Measurements from ENCODE around the gene RCL1.

Gene RCL1

DNA sequence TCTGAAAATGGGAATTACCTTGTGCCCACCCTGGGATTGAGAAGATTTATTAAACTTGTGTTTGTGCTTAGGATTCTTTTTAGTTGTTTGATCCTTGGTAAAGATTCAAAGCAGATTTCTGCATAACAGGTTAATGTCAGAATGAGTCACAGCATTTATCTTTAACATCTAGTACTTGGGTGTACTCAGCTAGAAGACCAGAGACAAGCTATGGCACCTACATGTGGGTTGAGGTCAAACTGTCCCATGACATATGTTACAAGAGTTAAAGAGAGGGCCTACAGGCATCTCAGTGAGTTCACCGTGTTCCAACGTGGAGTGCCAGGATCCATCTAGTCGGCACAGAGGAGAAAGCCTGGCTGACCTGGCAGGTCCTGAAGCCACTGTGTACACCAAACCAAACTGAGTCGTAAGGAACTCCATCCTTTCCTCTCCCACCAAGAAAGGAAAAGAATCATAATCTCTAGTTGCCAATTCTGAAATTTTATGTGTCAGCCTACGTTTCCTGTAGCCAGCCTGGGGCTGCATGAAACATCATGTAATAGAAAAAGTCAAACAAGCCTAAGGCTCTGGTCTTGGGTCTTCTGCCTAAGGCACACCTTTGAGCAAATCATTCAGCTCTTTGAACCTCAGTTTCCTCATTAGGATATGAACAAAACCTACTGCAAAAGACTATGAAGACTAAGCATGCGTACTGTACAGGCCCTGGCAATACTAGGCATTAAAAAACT lies 73.7 kb downstream of the RCL1 start:
- Histone ChIP-seq H3K9me3 (replicated peaks; ENCODE audit: low read length) (no peaks in the 10 kb centered on the region), H3K4me3 (ENCODE audit: low read length) (no peak overlapping the region), H3K27me3 (ENCODE audit: control insufficient read depth, insufficient read depth, low read length) (no peaks in the 10 kb centered on the region), H3K36me3 (ENCODE audit: insufficient read depth, low read length) (peaks cover 4% of the 10 kb centered on the region), H3K4me1 (ENCODE audit: control insufficient read depth, insufficient read depth, low read length) (peaks cover 15% of the 10 kb centered on the region), H3K4me2 (ENCODE audit: low read length) (no peak overlapping the region), H3K9ac (ENCODE audit: low read depth, low read length) (no peak overlapping the region)

DNA sequence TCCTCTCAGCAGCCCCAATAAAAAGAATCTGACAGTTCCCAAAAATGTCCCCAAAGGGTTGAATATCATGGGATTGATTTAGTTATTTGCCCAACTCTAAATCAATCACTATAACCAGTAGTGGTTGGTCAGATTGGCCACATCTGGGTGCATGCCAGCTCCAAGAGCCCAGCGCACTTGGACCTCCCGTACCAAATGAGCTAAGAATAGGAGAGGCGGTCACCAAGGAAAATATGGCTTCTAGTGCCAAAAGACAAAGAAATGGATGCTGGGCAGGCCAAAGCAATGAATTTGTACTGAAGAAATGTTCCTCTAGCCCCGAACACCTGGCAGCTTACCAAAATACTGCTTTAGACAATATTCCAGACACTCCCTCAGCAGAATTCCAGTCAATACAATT lies 80.3 kb downstream of the RCL1 start:
- Histone ChIP-seq H3K4me1 (ENCODE audit: control insufficient read depth, insufficient read depth, low read length) (no peaks in the 10 kb centered on the region), H3K9me3 (replicated peaks; ENCODE audit: low read length) (no peaks in the 10 kb centered on the region), H3K4me2 (ENCODE audit: low read length) (no peak overlapping the region), H3K9ac (ENCODE audit: low read depth, low read length) (no peak overlapping the region), H3K36me3 (ENCODE audit: insufficient read depth, low read length) (no peaks in the 10 kb centered on the region), H3K27me3 (ENCODE audit: control insufficient read depth, insufficient read depth, low read length) (no peaks in the 10 kb centered on the region), H3K4me3 (ENCODE audit: low read length) (no peak overlapping the region)

DNA sequence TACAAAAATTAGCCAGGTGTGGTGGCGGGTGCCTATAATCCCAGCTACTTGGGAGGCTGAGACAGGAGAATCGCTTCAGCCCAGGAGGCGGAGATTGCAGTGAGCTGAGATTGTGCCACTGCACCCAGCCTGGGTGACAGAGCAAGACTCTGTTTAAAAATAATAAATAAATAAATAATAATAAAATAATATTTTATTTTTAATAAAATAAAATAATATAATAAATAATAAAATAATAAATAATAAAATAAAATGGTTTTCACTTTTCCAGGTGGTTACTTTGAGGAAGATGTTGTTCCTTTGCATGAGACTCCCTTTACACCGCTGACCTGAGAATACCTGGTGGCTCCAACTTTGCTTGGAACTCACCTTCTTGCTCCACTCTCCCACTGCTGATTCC lies 82.8 kb downstream of the RCL1 start:
- Histone ChIP-seq H3K9ac (ENCODE audit: low read depth, low read length) (no peak overlapping the region), H3K36me3 (ENCODE audit: insufficient read depth, low read length) (no peaks in the 10 kb centered on the region), H3K4me3 (ENCODE audit: low read length) (no peak overlapping the region), H3K27me3 (ENCODE audit: control insufficient read depth, insufficient read depth, low read length) (no peaks in the 10 kb centered on the region), H3K4me1 (ENCODE audit: control insufficient read depth, insufficient read depth, low read length) (no peaks in the 10 kb centered on the region), H3K9me3 (replicated peaks; ENCODE audit: low read length) (no peaks in the 10 kb centered on the region), H3K4me2 (ENCODE audit: low read length) (no peak overlapping the region)

DNA sequence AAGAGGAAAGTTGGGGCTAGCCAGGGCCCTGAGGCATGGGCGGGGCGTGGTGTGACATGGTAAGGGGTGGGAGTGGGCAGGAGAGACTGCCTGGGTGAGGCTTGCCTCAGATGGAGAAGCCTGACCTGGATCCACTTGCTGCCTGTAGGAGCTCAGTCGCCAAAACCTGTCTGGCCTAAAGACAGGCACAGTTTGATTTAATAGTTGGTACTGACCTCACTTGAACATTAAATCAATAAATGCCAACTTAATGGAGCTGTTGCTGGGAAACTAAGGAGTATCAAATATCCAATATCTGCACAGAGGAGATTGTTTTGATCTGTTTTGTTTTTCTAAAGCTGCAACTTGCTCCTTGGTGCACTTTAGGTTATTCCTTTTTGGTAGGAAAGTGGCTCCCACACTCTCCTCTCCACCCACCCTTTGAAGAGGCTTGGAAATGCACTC lies 86.4 kb downstream of the RCL1 start:
- Histone ChIP-seq H3K4me3 (ENCODE audit: low read length) (no peak overlapping the region), H3K36me3 (ENCODE audit: insufficient read depth, low read length) (no peaks in the 10 kb centered on the region), H3K4me2 (ENCODE audit: low read length) (no peak overlapping the region), H3K9ac (ENCODE audit: low read depth, low read length) (no peak overlapping the region), H3K4me1 (ENCODE audit: control insufficient read depth, insufficient read depth, low read length) (no peaks in the 10 kb centered on the region), H3K9me3 (replicated peaks; ENCODE audit: low read length) (no peaks in the 10 kb centered on the region), H3K27me3 (ENCODE audit: control insufficient read depth, insufficient read depth, low read length) (no peaks in the 10 kb centered on the region)

DNA sequence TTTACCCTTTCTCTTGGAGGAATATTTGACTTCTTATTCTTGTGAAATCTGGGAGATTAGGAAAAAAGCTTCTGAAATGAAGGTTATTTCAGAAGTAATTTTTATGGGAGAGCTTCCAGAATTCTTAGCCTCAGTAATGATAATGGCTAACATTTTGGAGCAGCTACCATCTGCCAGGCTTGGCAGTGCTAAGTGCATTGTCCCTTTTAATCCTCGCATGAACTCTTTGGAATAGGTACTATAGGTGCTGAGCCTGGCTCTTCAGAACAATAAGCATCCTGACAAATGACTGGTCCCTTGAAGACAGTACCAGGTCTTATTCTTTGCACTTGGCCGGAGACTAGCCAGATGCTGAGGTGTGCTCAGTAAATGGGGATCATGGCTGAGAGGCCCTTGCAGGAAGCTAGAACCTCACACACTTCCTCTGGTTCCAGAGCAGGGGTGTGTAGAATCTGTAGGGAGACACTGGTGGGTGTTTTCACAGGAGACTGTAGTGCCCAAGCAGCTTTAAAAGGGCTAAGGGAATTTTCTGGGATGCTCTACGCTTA lies 90.7 kb downstream of the RCL1 start:
- no peaks in the 10 kb centered on the region for H3K4me1 ChIP-seq (ENCODE audit: control insufficient read depth, insufficient read depth, low read length)
- H3K4me3 ChIP-seq (ENCODE audit: low read length): no peak overlapping the region
- H3K9ac ChIP-seq (ENCODE audit: low read depth, low read length): no peak overlapping the region
- no peaks in the 10 kb centered on the region for H3K36me3 ChIP-seq (ENCODE audit: insufficient read depth, low read length)
- no peaks in the 10 kb centered on the region for H3K27me3 ChIP-seq (ENCODE audit: control insufficient read depth, insufficient read depth, low read length)
- no peak overlapping the region for H3K4me2 ChIP-seq (ENCODE audit: low read length)
- H3K9me3 ChIP-seq (replicated peaks; ENCODE audit: low read length): no peaks in the 10 kb centered on the region

DNA sequence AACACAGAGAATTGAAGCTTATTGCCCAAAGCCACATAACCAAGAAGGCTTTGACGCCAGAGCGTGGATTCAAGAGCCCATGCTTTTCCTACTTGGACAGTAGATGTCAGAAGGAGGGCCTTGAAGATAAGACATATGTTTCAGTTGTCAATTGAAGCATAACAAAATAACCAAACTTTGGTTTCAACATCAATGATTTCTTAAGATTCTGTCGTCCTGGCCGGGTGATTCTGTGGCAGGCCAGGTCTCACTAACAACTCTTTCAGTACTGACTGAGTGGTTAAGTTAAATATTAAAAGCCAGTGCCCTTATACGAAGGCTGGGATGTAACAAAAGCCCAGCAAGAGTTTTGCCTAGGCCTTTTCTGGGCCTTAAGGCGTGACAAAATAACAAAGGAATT lies 94.0 kb downstream of the RCL1 start:
- no peak overlapping the region for H3K9ac ChIP-seq (ENCODE audit: low read depth, low read length)
- no peak overlapping the region for H3K4me3 ChIP-seq (ENCODE audit: low read length)
- no peaks in the 10 kb centered on the region for H3K36me3 ChIP-seq (ENCODE audit: insufficient read depth, low read length)
- no peaks in the 10 kb centered on the region for H3K4me1 ChIP-seq (ENCODE audit: control insufficient read depth, insufficient read depth, low read length)
- no peaks in the 10 kb centered on the region for H3K9me3 ChIP-seq (replicated peaks; ENCODE audit: low read length)
- H3K27me3 ChIP-seq (ENCODE audit: control insufficient read depth, insufficient read depth, low read length): no peaks in the 10 kb centered on the region
- H3K4me2 ChIP-seq (ENCODE audit: low read length): no peak overlapping the region

DNA sequence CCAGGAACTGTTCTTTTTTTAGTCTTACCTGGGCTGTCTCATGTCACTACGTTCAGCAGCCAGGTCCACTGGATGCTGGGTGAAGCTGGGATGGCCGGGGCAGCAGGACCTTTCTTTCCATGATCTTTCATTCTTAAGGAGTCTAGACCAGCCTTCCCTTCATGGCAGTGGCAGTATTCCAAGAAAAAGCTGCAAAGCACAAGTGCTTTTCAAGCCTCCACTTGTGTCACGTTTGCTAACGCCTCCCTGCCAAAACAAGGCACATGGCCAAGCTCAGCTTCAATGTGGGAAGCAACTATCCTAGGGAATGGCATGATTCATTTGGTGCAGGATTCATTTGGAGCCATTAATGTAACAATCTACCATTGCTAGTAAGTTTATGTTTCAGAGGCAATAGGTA lies 94.8 kb downstream of the RCL1 start:
- Histone ChIP-seq H3K4me2 (ENCODE audit: low read length) (no peak overlapping the region), H3K4me3 (ENCODE audit: low read length) (no peak overlapping the region), H3K9me3 (replicated peaks; ENCODE audit: low read length) (no peaks in the 10 kb centered on the region), H3K4me1 (ENCODE audit: control insufficient read depth, insufficient read depth, low read length) (no peaks in the 10 kb centered on the region), H3K27me3 (ENCODE audit: control insufficient read depth, insufficient read depth, low read length) (no peaks in the 10 kb centered on the region), H3K36me3 (ENCODE audit: insufficient read depth, low read length) (no peaks in the 10 kb centered on the region), H3K9ac (ENCODE audit: low read depth, low read length) (no peak overlapping the region)

DNA sequence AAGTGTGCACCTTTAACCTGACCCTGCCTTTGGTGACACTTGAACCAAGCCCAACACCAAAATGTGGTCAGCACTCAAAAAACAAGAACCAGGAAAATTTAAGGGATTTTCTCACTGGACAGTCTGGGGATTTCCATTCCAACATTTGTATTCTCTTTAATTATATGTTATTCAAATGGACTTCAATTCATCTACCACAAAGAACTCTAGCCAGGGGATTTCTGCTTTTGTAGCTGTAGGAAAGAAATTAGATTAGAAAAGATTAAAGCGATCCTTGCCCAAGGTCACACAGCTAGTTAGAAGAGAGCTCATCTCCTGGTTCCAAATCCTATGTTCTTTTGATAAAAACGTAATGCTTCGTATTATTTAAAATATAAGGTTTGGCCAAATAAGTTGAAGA lies 97.5 kb downstream of the RCL1 start:
- no peak overlapping the region for H3K4me2 ChIP-seq (ENCODE audit: low read length)
- H3K9ac ChIP-seq (ENCODE audit: low read depth, low read length): no peak overlapping the region
- no peaks in the 10 kb centered on the region for H3K27me3 ChIP-seq (ENCODE audit: control insufficient read depth, insufficient read depth, low read length)
- peaks cover 9% of the 10 kb centered on the region for H3K4me1 ChIP-seq (ENCODE audit: control insufficient read depth, insufficient read depth, low read length)
- no peaks in the 10 kb centered on the region for H3K9me3 ChIP-seq (replicated peaks; ENCODE audit: low read length)
- no peaks in the 10 kb centered on the region for H3K36me3 ChIP-seq (ENCODE audit: insufficient read depth, low read length)
- H3K4me3 ChIP-seq (ENCODE audit: low read length): no peak overlapping the region

DNA sequence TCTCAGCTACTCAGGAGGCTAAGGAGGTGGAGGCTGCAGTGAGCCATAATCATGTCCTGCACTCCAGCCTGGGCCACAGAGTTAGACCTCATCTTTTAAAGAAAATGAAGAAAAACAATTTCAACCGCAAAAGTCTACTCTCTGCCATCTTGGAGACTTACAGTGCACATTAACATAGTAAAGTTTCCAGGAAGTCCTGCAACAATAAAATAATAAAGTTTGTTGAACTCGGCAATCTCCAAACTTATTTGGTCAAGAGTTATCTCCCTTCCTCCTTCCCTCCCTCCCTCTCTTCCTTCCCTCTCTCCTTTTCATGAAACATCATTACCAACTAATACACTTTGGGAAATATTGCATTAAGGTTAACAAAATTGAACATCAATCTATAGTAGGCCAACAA lies 98.2 kb downstream of the RCL1 start:
- no peak overlapping the region for H3K4me3 ChIP-seq (ENCODE audit: low read length)
- no peaks in the 10 kb centered on the region for H3K36me3 ChIP-seq (ENCODE audit: insufficient read depth, low read length)
- no peaks in the 10 kb centered on the region for H3K9me3 ChIP-seq (replicated peaks; ENCODE audit: low read length)
- peaks cover 9% of the 10 kb centered on the region for H3K4me1 ChIP-seq (ENCODE audit: control insufficient read depth, insufficient read depth, low read length)
- no peak overlapping the region for H3K9ac ChIP-seq (ENCODE audit: low read depth, low read length)
- H3K27me3 ChIP-seq (ENCODE audit: control insufficient read depth, insufficient read depth, low read length): no peaks in the 10 kb centered on the region
- no peak overlapping the region for H3K4me2 ChIP-seq (ENCODE audit: low read length)

DNA sequence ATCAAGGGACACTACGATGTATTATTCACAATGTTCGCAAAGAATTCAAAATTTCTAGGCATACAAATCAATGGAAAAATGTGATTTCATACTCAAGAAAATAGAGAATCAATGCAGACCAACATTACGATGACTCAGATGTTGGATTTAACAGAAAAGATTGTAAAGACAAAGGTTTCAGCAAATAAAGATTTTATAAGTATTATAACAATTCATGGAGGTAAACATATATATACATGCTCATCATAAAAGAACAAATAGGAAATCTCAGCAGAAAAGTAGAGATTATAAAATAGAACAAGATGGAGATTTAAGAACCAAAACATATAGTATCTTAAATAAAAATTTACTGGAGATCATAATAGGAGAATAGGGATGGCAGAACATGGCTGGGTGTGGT lies 98.9 kb downstream of the RCL1 start:
- Histone ChIP-seq H3K4me1 (ENCODE audit: control insufficient read depth, insufficient read depth, low read length) (peaks cover 9% of the 10 kb centered on the region), H3K9me3 (replicated peaks; ENCODE audit: low read length) (no peaks in the 10 kb centered on the region), H3K36me3 (ENCODE audit: insufficient read depth, low read length) (no peaks in the 10 kb centered on the region), H3K4me3 (ENCODE audit: low read length) (no peak overlapping the region), H3K4me2 (ENCODE audit: low read length) (no peak overlapping the region), H3K9ac (ENCODE audit: low read depth, low read length) (no peak overlapping the region), H3K27me3 (ENCODE audit: control insufficient read depth, insufficient read depth, low read length) (no peaks in the 10 kb centered on the region)

DNA sequence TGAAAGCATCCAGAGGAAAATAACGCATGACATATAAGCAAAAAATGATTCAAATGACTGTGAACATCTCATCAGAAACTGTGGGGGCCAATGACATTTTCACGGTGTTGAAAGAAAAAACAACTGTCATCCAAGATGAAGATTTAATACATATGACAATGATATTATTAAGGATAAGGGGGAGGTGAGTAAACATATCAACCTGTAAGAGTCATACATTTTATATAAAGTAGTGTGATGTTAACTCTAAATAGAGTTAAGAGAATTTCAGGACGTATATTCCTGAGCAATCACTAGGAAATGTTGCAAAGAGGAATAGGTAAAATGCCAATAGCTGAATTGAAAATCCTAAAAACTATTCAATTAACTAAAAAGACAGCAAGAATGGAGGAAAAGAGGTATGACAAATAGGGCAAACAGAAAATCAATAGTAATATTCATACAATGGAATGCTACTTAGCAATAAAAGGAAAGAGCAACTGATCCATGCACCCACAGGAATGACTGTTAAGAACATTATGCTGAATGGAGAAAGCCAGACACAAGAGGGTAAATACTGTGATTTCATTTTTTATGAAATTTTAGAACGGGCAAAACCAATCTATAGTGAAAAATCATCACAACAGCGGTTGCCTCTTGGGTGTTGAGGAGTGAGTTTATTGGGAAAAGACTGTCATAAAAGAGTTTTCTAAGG lies 99.9 kb downstream of the RCL1 start:
- H3K36me3 ChIP-seq (ENCODE audit: insufficient read depth, low read length): no peaks in the 10 kb centered on the region
- H3K4me2 ChIP-seq (ENCODE audit: low read length): no peak overlapping the region
- no peak overlapping the region for H3K9ac ChIP-seq (ENCODE audit: low read depth, low read length)
- H3K27me3 ChIP-seq (ENCODE audit: control insufficient read depth, insufficient read depth, low read length): no peaks in the 10 kb centered on the region
- H3K4me1 ChIP-seq (ENCODE audit: control insufficient read depth, insufficient read depth, low read length): peaks cover 9% of the 10 kb centered on the region
- no peak overlapping the region for H3K4me3 ChIP-seq (ENCODE audit: low read length)
- no peaks in the 10 kb centered on the region for H3K9me3 ChIP-seq (replicated peaks; ENCODE audit: low read length)

DNA sequence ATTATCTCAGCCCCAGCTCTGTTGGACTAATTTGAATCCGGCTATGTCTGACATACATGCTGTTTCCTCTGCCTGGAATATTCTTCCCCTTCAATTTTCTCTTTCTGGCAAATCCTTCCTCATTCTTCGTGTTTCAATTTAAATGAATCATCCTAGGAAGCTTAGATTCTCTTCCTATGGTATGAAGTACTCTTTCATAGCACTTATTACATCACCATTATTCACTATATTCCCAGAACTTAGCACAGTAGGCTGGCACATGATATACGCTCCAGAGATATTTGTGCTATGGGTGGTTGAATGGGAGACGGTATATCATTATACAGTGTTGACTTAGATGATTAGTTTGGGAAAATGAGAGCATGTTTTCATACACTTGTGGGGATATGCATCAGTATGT lies 101.3 kb downstream of the RCL1 start:
- H3K36me3 ChIP-seq (ENCODE audit: insufficient read depth, low read length): no peaks in the 10 kb centered on the region
- H3K4me2 ChIP-seq (ENCODE audit: low read length): peak overlapping the region; percentile 10
- H3K9ac ChIP-seq (ENCODE audit: low read depth, low read length): no peak overlapping the region
- H3K9me3 ChIP-seq (replicated peaks; ENCODE audit: low read length): no peaks in the 10 kb centered on the region
- H3K4me1 ChIP-seq (ENCODE audit: control insufficient read depth, insufficient read depth, low read length): peaks cover 9% of the 10 kb centered on the region
- H3K4me3 ChIP-seq (ENCODE audit: low read length): no peak overlapping the region
- no peaks in the 10 kb centered on the region for H3K27me3 ChIP-seq (ENCODE audit: control insufficient read depth, insufficient read depth, low read length)
